Measurements from ENCODE around the gene MFGE8. TPM values are rescaled to one million over a fixed set of nuclear protein-coding genes. Genes with fewer than 3 reads are reported as not detected.

The MFGE8 gene
- total RNA-seq = 100 to 1,000 TPM; 212 to 664 (median 370) TPM

- Histone ChIP-seq H3K36me3 (no peaks in the 10 kb centered on the region), H3K27ac (peak within 1 kb of the TSS; percentile 94), H3K4me1 (peaks cover 5 to 16% of the 10 kb centered on the region in 2 donors), H3K9me3 (no peaks in the 10 kb centered on the region), H3K27me3 (no peaks in the 10 kb centered on the region), H3K4me3 (peak within 1 kb of the TSS; percentile 55 to 71)
- TF ChIP-seq CTCF (IDR thresholded peaks at IDR 0.05) = peak in 1 of 4 experiments; percentile 35
- peak; percentile 75 to 90 for TF ChIP-seq POLR2A (IDR thresholded peaks at IDR 0.05)
- peak; percentile 80 to 87 for DNase-seq
- intact Hi-C loops (cut with DNase I; ENCODE audit: low total_unique reads) = no loop called here
Measured at GRCh38 chr15:88913017-88913849, at the start of gene MFGE8. TSS of gene MFGE8 (minus strand) at chr15:88913379. CDS start at chr15:88913319, 60 bp downstream.

- H3K36me3 ChIP-seq = no peaks in the 10 kb centered on the region
- H3K27ac ChIP-seq = no peak overlapping the region
- H3K4me1 ChIP-seq = no peaks in the 10 kb centered on the region
- no peak for TF ChIP-seq CTCF (IDR thresholded peaks at IDR 0.05)
- TF ChIP-seq POLR2A (IDR thresholded peaks at IDR 0.05) = no peak
- intact Hi-C loops (cut with DNase I; ENCODE audit: low total_unique reads) = no loop called here
- no peaks in the 10 kb centered on the region for H3K9me3 ChIP-seq
- DNase-seq = no peak
- no peaks in the 10 kb centered on the region for H3K27me3 ChIP-seq
- no peak overlapping the region for H3K4me3 ChIP-seq
Measured at GRCh38 chr15:88959445-88959844, 46.3 kb upstream of the MFGE8 start.

GRCh38 chr15:88956906-88957305 is 43.7 kb upstream of the MFGE8 start:
- Histone ChIP-seq H3K36me3 (no peaks in the 10 kb centered on the region), H3K4me1 (no peaks in the 10 kb centered on the region), H3K9me3 (no peaks in the 10 kb centered on the region), H3K27ac (no peak overlapping the region), H3K4me3 (no peak overlapping the region), H3K27me3 (no peaks in the 10 kb centered on the region)
- no peak for DNase-seq
- TF ChIP-seq POLR2A (IDR thresholded peaks at IDR 0.05) (no peak), CTCF (IDR thresholded peaks at IDR 0.05) (no peak)
- intact Hi-C loops (cut with DNase I; ENCODE audit: low total_unique reads) = no loop called here

GRCh38 chr15:88956263-88956662 is 43.1 kb upstream of the MFGE8 start:
- Histone ChIP-seq H3K27me3 (no peaks in the 10 kb centered on the region), H3K4me3 (no peak overlapping the region), H3K27ac (no peak overlapping the region), H3K4me1 (no peaks in the 10 kb centered on the region), H3K36me3 (no peaks in the 10 kb centered on the region), H3K9me3 (no peaks in the 10 kb centered on the region)
- intact Hi-C loops (cut with DNase I; ENCODE audit: low total_unique reads) = no loop called here
- TF ChIP-seq POLR2A (IDR thresholded peaks at IDR 0.05) (no peak), CTCF (IDR thresholded peaks at IDR 0.05) (no peak)
- DNase-seq = no peak

Measured in uterus (tissue), 4 donors.